ENCODE results near the gene EN2. TPM values are rescaled to one million over a fixed set of nuclear protein-coding genes. Genes with fewer than 3 reads are reported as not detected.

EN2 gene
- total and polyA plus RNA-seq, 12 donors: 0.07 to 0.42 (median 0.13) TPM; not detected in 3

GRCh38 chr7:155418304-155418703, 39.6 kb upstream of the EN2 start:
- H3K36me3 ChIP-seq (replicated peaks in 1 of 2): no peaks in the 10 kb centered on the region
- DNase-seq: no peak
- TF ChIP-seq, protein P1, sequence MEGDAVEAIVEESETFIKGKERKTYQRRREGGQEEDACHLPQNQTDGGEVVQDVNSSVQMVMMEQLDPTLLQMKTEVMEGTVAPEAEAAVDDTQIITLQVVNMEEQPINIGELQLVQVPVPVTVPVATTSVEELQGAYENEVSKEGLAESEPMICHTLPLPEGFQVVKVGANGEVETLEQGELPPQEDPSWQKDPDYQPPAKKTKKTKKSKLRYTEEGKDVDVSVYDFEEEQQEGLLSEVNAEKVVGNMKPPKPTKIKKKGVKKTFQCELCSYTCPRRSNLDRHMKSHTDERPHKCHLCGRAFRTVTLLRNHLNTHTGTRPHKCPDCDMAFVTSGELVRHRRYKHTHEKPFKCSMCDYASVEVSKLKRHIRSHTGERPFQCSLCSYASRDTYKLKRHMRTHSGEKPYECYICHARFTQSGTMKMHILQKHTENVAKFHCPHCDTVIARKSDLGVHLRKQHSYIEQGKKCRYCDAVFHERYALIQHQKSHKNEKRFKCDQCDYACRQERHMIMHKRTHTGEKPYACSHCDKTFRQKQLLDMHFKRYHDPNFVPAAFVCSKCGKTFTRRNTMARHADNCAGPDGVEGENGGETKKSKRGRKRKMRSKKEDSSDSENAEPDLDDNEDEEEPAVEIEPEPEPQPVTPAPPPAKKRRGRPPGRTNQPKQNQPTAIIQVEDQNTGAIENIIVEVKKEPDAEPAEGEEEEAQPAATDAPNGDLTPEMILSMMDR (IDR thresholded peaks at IDR 0.05): no peak
- no peak for TF ChIP-seq POLR2A (IDR thresholded peaks at IDR 0.05)
- no peaks in the 10 kb centered on the region for H3K4me1 ChIP-seq (replicated peaks in 1 of 2)
- no peak overlapping the region for H3K27ac ChIP-seq
- WGBS, 4 donors: 84 to 92% (median 85%) methylated on average over 10 to 12 of the region's 12 CpGs
- no peaks in the 10 kb centered on the region for H3K9me3 ChIP-seq (replicated peaks in 1 of 3)
- no peaks in the 10 kb centered on the region for H3K27me3 ChIP-seq
- intact Hi-C loops (cut with DNase I): no loop called here
- H3K4me3 ChIP-seq: no peak overlapping the region

GRCh38 chr7:155418941-155419755, 38.8 kb upstream of the EN2 start:
- Histone ChIP-seq H3K36me3 (replicated peaks in 1 of 2) (no peaks in the 10 kb centered on the region), H3K27ac (no peak overlapping the region), H3K4me1 (replicated peaks in 1 of 2) (no peaks in the 10 kb centered on the region), H3K4me3 (no peak overlapping the region), H3K27me3 (no peaks in the 10 kb centered on the region), H3K9me3 (replicated peaks in 1 of 3) (no peaks in the 10 kb centered on the region)
- intact Hi-C loops (cut with DNase I): no loop called here
- DNase-seq: no peak
- 82 to 90% (median 86%) methylated on average over 9 to 16 of the region's 16 CpGs for WGBS, 4 donors
- TF ChIP-seq, protein P1 (IDR thresholded peaks at IDR 0.05): no peak
- no peak for TF ChIP-seq POLR2A (IDR thresholded peaks at IDR 0.05)

- Histone ChIP-seq H3K27ac (no peak overlapping the region), H3K4me3 (no peak overlapping the region), H3K9me3 (replicated peaks in 1 of 3) (no peaks in the 10 kb centered on the region), H3K27me3 (no peaks in the 10 kb centered on the region), H3K4me1 (replicated peaks in 1 of 2) (no peaks in the 10 kb centered on the region), H3K36me3 (replicated peaks in 1 of 2) (no peaks in the 10 kb centered on the region)
- no peak for TF ChIP-seq POLR2A (IDR thresholded peaks at IDR 0.05)
- TF ChIP-seq, protein P1 (IDR thresholded peaks at IDR 0.05): no peak
- intact Hi-C loops (cut with DNase I): no loop called here
- no peak for DNase-seq
- WGBS, 4 donors: 73 to 85% (median 76%) methylated on average over 6 to 8 of the region's 8 CpGs
These were observed 37.8 kb upstream of the EN2 start for GRCh38 chr7:155420116-155420515.

GRCh38 chr7:155422151-155422550, 35.8 kb upstream of the EN2 start:
- TF ChIP-seq, protein P1 (IDR thresholded peaks at IDR 0.05): no peak
- TF ChIP-seq POLR2A (IDR thresholded peaks at IDR 0.05): no peak
- 57 to 70% (median 65%) methylated on average over 7 to 10 of the region's 10 CpGs for WGBS, 4 donors
- intact Hi-C loops (cut with DNase I): no loop called here
- Histone ChIP-seq H3K27ac (no peak overlapping the region), H3K4me1 (replicated peaks in 1 of 2) (no peaks in the 10 kb centered on the region), H3K9me3 (replicated peaks in 1 of 3) (no peaks in the 10 kb centered on the region), H3K4me3 (no peak overlapping the region), H3K27me3 (no peaks in the 10 kb centered on the region), H3K36me3 (replicated peaks in 1 of 2) (no peaks in the 10 kb centered on the region)
- no peak for DNase-seq

All from adrenal gland (tissue), 12 donors.